ENCODE measurements around the gene PRKAB1. TPM values are rescaled to one million over a fixed set of nuclear protein-coding genes. Genes with fewer than 3 reads are reported as not detected.
A peak's percentile ranks its signal among the peaks of the same experiment; 100 is the strongest.

The PRKAB1 gene
- total RNA-seq, 1 donor from 2014 or later: 68.3 TPM

DNA sequence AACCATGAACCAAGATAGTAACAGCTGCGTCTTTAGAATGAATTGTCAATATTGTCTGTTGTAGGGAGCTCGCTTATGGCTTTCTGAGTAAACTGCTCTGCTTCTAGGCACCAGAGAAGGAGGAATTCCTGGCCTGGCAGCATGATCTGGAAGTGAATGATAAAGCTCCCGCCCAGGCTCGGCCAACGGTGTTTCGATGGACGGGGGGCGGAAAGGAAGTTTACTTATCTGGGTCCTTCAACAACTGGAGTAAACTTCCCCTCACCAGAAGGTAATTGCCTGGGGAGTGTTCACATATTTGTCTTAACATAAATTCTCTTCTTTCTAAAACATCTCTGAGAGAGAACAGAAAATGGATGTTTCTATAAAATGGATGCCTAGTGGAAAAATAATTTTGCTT lies 4.3 kb downstream of the PRKAB1 start:
- DNase-seq (ENCODE audit: extremely low spot score in 2 of 2): no peak
- peaks cover 23% of the 10 kb centered on the region for H3K4me1 ChIP-seq
- no peak overlapping the region for H3K27ac ChIP-seq
- no peaks in the 10 kb centered on the region for H3K27me3 ChIP-seq
- no peak for TF ChIP-seq POLR2AphosphoS5 (IDR thresholded peaks at IDR 0.05; ENCODE audit: insufficient read depth in 1 of 2, low read depth in 1 of 2)
- TF ChIP-seq POLR2A (IDR thresholded peaks at IDR 0.05): no peak
- TF ChIP-seq, protein P1, sequence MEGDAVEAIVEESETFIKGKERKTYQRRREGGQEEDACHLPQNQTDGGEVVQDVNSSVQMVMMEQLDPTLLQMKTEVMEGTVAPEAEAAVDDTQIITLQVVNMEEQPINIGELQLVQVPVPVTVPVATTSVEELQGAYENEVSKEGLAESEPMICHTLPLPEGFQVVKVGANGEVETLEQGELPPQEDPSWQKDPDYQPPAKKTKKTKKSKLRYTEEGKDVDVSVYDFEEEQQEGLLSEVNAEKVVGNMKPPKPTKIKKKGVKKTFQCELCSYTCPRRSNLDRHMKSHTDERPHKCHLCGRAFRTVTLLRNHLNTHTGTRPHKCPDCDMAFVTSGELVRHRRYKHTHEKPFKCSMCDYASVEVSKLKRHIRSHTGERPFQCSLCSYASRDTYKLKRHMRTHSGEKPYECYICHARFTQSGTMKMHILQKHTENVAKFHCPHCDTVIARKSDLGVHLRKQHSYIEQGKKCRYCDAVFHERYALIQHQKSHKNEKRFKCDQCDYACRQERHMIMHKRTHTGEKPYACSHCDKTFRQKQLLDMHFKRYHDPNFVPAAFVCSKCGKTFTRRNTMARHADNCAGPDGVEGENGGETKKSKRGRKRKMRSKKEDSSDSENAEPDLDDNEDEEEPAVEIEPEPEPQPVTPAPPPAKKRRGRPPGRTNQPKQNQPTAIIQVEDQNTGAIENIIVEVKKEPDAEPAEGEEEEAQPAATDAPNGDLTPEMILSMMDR (IDR thresholded peaks at IDR 0.05): no peak
- H3K9me3 ChIP-seq: no peaks in the 10 kb centered on the region
- H3K4me3 ChIP-seq: no peak overlapping the region
- intact Hi-C loops (cut with DNase I): no loop called here
- H3K36me3 ChIP-seq: peaks cover 0 to 48% of the 10 kb centered on the region in 2 donors

DNA sequence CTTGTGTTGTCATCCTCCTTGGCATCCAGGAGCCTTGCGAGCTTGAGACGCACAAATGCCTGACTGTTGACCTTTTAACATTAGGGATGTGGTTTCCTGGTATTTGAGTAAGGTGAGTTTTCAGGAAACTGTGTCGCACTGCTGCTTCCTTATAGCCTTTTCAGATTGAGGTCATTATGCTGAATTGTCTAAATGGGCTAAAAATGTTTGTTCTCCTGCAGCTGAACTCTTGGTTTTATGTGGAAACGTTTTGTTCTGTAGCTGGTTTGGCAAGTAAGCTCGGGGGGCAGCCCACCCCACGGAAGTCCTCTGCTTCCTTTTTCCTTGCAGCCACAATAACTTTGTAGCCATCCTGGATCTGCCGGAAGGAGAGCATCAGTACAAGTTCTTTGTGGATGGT lies 5.7 kb downstream of the PRKAB1 start:
- DNase-seq (ENCODE audit: extremely low spot score in 2 of 2): no peak
- intact Hi-C loops (cut with DNase I): no loop called here
- Histone ChIP-seq H3K27me3 (no peaks in the 10 kb centered on the region), H3K27ac (no peak overlapping the region), H3K9me3 (no peaks in the 10 kb centered on the region), H3K36me3 (peaks cover 0 to 63% of the 10 kb centered on the region in 2 donors), H3K4me3 (no peak overlapping the region), H3K4me1 (peaks cover 16% of the 10 kb centered on the region)
- TF ChIP-seq, protein P1 (IDR thresholded peaks at IDR 0.05): no peak
- TF ChIP-seq POLR2A (IDR thresholded peaks at IDR 0.05) (no peak), POLR2AphosphoS5 (IDR thresholded peaks at IDR 0.05; ENCODE audit: insufficient read depth in 1 of 2, low read depth in 1 of 2) (peak in 1 of 2 donors; percentile 75)

DNA sequence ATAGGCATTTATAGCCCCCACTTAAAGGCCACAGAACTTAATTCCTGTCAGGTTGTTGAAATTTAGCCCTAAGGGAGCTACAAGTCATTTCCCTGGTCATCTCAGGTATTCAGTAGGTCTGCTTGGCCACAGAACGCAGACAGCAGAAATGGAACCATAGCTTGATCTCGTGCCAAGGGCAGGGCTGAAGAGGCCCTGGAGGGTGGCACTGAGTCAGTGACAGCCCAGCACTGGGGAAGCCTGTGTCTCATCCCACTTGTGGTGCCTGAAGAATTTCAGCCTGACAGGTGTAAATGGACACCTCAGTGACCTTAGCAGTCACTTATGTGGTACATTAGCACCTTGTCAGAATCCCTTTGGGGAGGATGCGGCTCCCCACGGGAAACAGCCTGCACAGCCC lies 6.6 kb downstream of the PRKAB1 start:
- H3K4me1 ChIP-seq: peaks cover 8% of the 10 kb centered on the region
- TF ChIP-seq, protein P1 (IDR thresholded peaks at IDR 0.05): no peak
- TF ChIP-seq POLR2AphosphoS5 (IDR thresholded peaks at IDR 0.05; ENCODE audit: insufficient read depth in 1 of 2, low read depth in 1 of 2) (no peak), POLR2A (IDR thresholded peaks at IDR 0.05) (no peak)
- no peak overlapping the region for H3K27ac ChIP-seq
- H3K27me3 ChIP-seq: no peaks in the 10 kb centered on the region
- no peaks in the 10 kb centered on the region for H3K9me3 ChIP-seq
- no peak for DNase-seq (ENCODE audit: extremely low spot score in 2 of 2)
- H3K36me3 ChIP-seq: peaks cover 0 to 71% of the 10 kb centered on the region in 2 donors
- intact Hi-C loops (cut with DNase I): no loop called here
- no peak overlapping the region for H3K4me3 ChIP-seq

DNA sequence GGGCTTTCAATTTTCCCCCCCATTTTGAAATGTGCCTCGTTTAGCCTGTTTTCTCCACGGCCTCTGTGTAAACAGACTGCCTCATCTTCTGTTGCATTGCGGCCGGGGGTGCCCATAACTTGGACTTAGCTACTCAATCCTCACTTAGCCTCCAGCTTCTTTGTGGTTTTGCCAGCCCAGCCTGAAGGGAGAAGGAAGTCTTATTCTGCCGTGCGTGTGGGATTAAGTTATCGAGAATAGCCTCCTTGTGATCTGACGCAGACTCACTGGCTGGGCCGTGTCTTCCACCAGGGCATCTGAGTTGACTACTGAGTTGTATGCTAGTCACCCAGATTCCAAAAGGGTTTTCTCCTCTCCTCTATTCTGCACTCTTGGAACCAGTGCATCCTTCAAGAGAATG lies 8.1 kb downstream of the PRKAB1 start:
- H3K4me3 ChIP-seq: no peak overlapping the region
- DNase-seq (ENCODE audit: extremely low spot score in 2 of 2): no peak
- H3K9me3 ChIP-seq: no peaks in the 10 kb centered on the region
- intact Hi-C loops (cut with DNase I): no loop called here
- H3K4me1 ChIP-seq: no peaks in the 10 kb centered on the region
- H3K27ac ChIP-seq: no peak overlapping the region
- H3K36me3 ChIP-seq: peaks cover 0 to 85% of the 10 kb centered on the region in 2 donors
- H3K27me3 ChIP-seq: no peaks in the 10 kb centered on the region
- no peak for TF ChIP-seq POLR2AphosphoS5 (IDR thresholded peaks at IDR 0.05; ENCODE audit: insufficient read depth in 1 of 2, low read depth in 1 of 2)
- no peak for TF ChIP-seq POLR2A (IDR thresholded peaks at IDR 0.05)
- TF ChIP-seq, protein P1 (IDR thresholded peaks at IDR 0.05): no peak

DNA sequence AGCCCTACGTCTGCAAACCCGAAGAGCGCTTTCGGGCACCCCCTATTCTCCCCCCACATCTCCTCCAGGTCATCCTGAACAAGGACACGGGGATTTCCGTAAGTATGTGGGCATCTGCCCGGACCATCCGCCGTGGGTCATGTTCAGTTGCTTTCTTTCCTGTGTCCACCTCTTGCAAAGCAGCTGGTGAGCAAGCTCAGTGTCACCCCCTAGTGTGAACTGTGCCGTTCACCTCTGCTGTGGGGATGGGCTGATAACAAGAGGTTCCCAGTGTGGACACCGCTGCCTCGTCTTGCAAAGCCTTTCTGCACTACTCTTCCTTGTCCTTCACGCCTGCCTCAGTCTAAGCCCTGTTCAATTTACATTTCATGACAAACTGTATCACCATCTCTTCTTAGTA lies 8.6 kb downstream of the PRKAB1 start:
- H3K4me3 ChIP-seq: no peak overlapping the region
- no peaks in the 10 kb centered on the region for H3K4me1 ChIP-seq
- peaks cover 0 to 89% of the 10 kb centered on the region in 2 donors for H3K36me3 ChIP-seq
- no peaks in the 10 kb centered on the region for H3K9me3 ChIP-seq
- TF ChIP-seq, protein P1 (IDR thresholded peaks at IDR 0.05): no peak
- TF ChIP-seq POLR2AphosphoS5 (IDR thresholded peaks at IDR 0.05; ENCODE audit: insufficient read depth in 1 of 2, low read depth in 1 of 2) (no peak), POLR2A (IDR thresholded peaks at IDR 0.05) (no peak)
- intact Hi-C loops (cut with DNase I): no loop called here
- DNase-seq (ENCODE audit: extremely low spot score in 2 of 2): no peak
- no peaks in the 10 kb centered on the region for H3K27me3 ChIP-seq
- no peak overlapping the region for H3K27ac ChIP-seq

All from vagina (tissue), 2 donors.